MM.1S (cell line): ENCODE data around the gene ESPL1.

Experiments
- DNase-seq: peaks from one replicate; pipeline ENCODE4 v3.0.0-alpha.2; 2015
- H2AFZ ChIP-seq: fragments of 300-600 bp; sonication (generic); 2 replicates; pipeline ENCODE4 v1.6.0; 2016; ENCODE audit warnings: antibody characterized with exemption, low read length
- H3F3A ChIP-seq: fragments of 300-600 bp; sonication (generic); 2 replicates; pipeline ENCODE4 v1.6.1; 2016; ENCODE audit warnings: mild to moderate bottlenecking, antibody characterized with exemption, low read length, moderate library complexity, mixed read lengths; ENCODE audit not compliant: insufficient read depth
- H3K27ac ChIP-seq: fragments of 300-600 bp; sonication (generic); 2 replicates; pipeline ENCODE4 v1.5.1; 2016; ENCODE audit warnings: mild to moderate bottlenecking, low read length
- H3K27me3 ChIP-seq: fragments of 300-600 bp; sonication (generic); replicated peaks from 2 replicates; pipeline ENCODE4 v1.6.0; 2016; ENCODE audit warnings: low read length; ENCODE audit not compliant: insufficient read depth
- H3K36me3 ChIP-seq: fragments of 300-600 bp; sonication (generic); replicated peaks from 2 replicates; pipeline ENCODE4 v1.6.1; 2016; ENCODE audit warnings: mild to moderate bottlenecking, low read length, mixed read lengths; ENCODE audit not compliant: insufficient read depth
- H3K4me1 ChIP-seq: fragments of 300-600 bp; sonication (generic); 2 replicates; pipeline ENCODE4 v1.6.1; 2016; ENCODE audit warnings: low read length, mixed read lengths
- H3K4me2 ChIP-seq: fragments of 300-600 bp; sonication (generic); 2 replicates; pipeline ENCODE4 v1.6.0; 2016; ENCODE audit warnings: low read depth, low read length
- H3K4me3 ChIP-seq: fragments of 300-600 bp; sonication (generic); 2 replicates; pipeline ENCODE4 v1.5.1; 2016; ENCODE audit warnings: low read length, mixed read lengths
- H3K79me2 ChIP-seq: fragments of 300-600 bp; sonication (generic); 2 replicates; pipeline ENCODE4 v1.6.1; 2016; ENCODE audit warnings: mixed run types, low read length, mixed read lengths
- H3K9ac ChIP-seq: fragments of 300-600 bp; sonication (generic); 2 replicates; pipeline ENCODE4 v1.6.1; 2016; ENCODE audit warnings: low read length, mixed read lengths
- H3K9me2 ChIP-seq: fragments of 300-600 bp; sonication (generic); replicated peaks from 2 replicates; pipeline ENCODE4 v1.6.1; 2016; ENCODE audit warnings: mild to moderate bottlenecking, low read length, mixed read lengths; ENCODE audit not compliant: insufficient read depth
- H3K9me3 ChIP-seq: fragments of 300-600 bp; sonication (generic); replicated peaks from 2 replicates; pipeline ENCODE4 v1.6.1; 2016; ENCODE audit warnings: mild to moderate bottlenecking, low read length, mixed read lengths; ENCODE audit not compliant: insufficient read depth
- H4K20me1 ChIP-seq: fragments of 300-600 bp; sonication (generic); 2 replicates; pipeline ENCODE4 v1.6.1; 2016; ENCODE audit warnings: mild to moderate bottlenecking, low read length, moderate library complexity, mixed read lengths; ENCODE audit not compliant: insufficient read depth
- EZH2 ChIP-seq: fragments of 300-600 bp; sonication (generic); optimal IDR thresholded peaks from 2 replicates; pipeline ENCODE3; 2017; ENCODE audit warnings: low read depth, mild to moderate bottlenecking, antibody characterized with exemption, low read length, mixed read lengths
- EZH2phosphoT487 ChIP-seq: fragments of 300-600 bp; sonication (generic); IDR thresholded peaks from 2 replicates; pipeline ENCODE4 v1.6.1; 2018; ENCODE audit warnings: antibody characterized with exemption, low read length
- TF ChIP-seq, protein P1 (sequence below): fragments of 300-600 bp; sonication (generic); IDR thresholded peaks from 2 replicates; pipeline ENCODE4 v1.5.1; 2016; ENCODE audit warnings: antibody characterized with exemption, low read length, mixed read lengths

Gene ESPL1

GRCh38 chr12:53255996-53256395, 12.1 kb upstream of the ESPL1 start:
- TF ChIP-seq EZH2: no peak
- TF ChIP-seq, protein P1, sequence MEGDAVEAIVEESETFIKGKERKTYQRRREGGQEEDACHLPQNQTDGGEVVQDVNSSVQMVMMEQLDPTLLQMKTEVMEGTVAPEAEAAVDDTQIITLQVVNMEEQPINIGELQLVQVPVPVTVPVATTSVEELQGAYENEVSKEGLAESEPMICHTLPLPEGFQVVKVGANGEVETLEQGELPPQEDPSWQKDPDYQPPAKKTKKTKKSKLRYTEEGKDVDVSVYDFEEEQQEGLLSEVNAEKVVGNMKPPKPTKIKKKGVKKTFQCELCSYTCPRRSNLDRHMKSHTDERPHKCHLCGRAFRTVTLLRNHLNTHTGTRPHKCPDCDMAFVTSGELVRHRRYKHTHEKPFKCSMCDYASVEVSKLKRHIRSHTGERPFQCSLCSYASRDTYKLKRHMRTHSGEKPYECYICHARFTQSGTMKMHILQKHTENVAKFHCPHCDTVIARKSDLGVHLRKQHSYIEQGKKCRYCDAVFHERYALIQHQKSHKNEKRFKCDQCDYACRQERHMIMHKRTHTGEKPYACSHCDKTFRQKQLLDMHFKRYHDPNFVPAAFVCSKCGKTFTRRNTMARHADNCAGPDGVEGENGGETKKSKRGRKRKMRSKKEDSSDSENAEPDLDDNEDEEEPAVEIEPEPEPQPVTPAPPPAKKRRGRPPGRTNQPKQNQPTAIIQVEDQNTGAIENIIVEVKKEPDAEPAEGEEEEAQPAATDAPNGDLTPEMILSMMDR: no peak
- TF ChIP-seq EZH2phosphoT487: no peak
- H3K36me3 ChIP-seq: no peaks in the 10 kb centered on the region
- H3K27me3 ChIP-seq: no peaks in the 10 kb centered on the region
- H3K4me2 ChIP-seq: no peak overlapping the region
- no peaks in the 10 kb centered on the region for H3K9me3 ChIP-seq
- H3K4me3 ChIP-seq: no peak overlapping the region
- no peak for DNase-seq
- H3K79me2 ChIP-seq: peaks cover 22% of the 10 kb centered on the region
- no peaks in the 10 kb centered on the region for H3K9me2 ChIP-seq
- no peak overlapping the region for H3K27ac ChIP-seq
- H3F3A ChIP-seq: no peaks in the 10 kb centered on the region; the same call in 1 of the 2 replicates
- no peaks in the 10 kb centered on the region for H4K20me1 ChIP-seq
- no peak overlapping the region for H2AFZ ChIP-seq
- no peak overlapping the region for H3K9ac ChIP-seq
- H3K4me1 ChIP-seq: peaks cover 12% of the 10 kb centered on the region

DNA sequence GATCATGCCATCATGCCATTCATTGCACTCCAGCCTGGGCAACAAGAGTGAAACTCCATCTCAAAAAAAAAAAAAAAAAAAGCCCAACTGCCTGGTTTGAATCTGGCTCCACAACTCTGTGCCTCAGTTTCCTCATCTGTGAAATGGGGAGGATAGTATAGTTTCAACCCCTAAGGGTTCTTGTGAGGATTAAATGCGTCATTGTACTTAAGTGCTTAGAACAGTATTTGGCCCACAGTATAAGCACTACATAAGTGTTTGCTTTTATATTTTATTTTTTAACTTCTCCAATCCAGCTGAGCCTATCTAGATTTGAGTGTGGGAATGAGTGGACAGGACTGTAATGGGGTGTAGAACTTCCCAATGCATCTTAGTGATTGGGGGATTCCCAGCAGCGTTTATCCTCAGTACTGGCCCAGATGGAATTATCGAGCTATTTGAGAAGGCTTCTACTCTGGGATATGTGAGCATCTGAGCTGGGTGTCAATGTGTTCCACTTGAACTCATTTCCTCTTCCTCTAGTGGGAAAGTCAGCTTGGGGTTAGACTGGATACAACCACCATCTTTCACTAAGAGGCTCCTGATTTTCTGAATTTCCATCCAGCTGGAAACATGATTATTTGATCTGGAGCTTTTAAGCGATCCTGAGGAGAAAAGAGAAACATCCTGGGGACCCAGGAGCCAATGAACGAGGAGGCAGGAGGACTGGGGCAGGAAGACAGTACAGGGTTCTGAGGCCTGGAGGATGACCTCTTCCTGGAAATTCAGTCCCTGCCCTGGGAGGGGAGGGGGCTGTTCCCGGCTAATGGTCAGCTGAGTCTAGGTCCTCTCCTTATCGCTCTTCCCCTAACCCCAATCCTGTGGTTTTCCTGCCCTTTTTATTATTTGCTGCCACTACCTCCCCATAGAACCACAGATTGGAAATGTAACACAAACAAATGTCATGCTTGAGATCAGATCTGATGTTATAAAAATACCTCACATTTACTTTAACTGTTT, 9.3 kb upstream of the ESPL1 start:
- no peak for DNase-seq
- no peak overlapping the region for H3K4me3 ChIP-seq
- no peaks in the 10 kb centered on the region for H4K20me1 ChIP-seq
- no peak overlapping the region for H3K9ac ChIP-seq
- H3K9me3 ChIP-seq: no peaks in the 10 kb centered on the region
- no peaks in the 10 kb centered on the region for H3K4me1 ChIP-seq
- no peak overlapping the region for H2AFZ ChIP-seq
- TF ChIP-seq, protein P1: no peak
- H3K27me3 ChIP-seq: no peaks in the 10 kb centered on the region
- H3K79me2 ChIP-seq: peaks cover 4% of the 10 kb centered on the region
- no peak overlapping the region for H3K27ac ChIP-seq
- H3K4me2 ChIP-seq: no peak overlapping the region
- H3K36me3 ChIP-seq: no peaks in the 10 kb centered on the region
- H3K9me2 ChIP-seq: no peaks in the 10 kb centered on the region
- H3F3A ChIP-seq: no peaks in the 10 kb centered on the region

DNA sequence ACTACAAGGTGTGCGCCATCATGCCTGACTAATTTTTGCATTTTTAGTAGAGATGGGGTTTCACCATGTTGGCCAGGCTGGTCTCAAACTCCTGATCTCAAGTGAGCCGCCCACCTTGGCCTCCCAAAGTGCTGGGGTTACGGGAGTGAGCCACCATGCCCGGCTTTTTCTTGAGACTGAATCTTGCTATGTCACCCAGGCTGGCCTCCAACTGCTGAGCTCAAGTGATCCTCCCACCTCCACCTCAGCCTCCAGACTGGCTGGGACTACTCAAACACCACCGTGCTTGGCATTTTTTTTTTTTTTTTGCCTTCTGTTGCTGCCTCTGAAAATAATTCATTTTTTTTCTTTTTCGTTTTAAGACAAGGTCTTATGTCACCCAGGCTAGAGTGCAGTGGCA, 8.2 kb upstream of the ESPL1 start:
- Histone ChIP-seq H3K27me3 (no peaks in the 10 kb centered on the region), H3K27ac (no peak overlapping the region)

More for the DNA sequence above, 8.2 kb upstream of the ESPL1 start:
- TF ChIP-seq EZH2phosphoT487 (no peak), EZH2 (no peak)
- TF ChIP-seq, protein P1: no peak
- Histone ChIP-seq H3K9me3 (no peaks in the 10 kb centered on the region), H2AFZ (no peak overlapping the region), H3K36me3 (no peaks in the 10 kb centered on the region), H3K9me2 (no peaks in the 10 kb centered on the region), H3K4me1 (no peaks in the 10 kb centered on the region), H3K4me3 (no peak overlapping the region), H3F3A (no peaks in the 10 kb centered on the region), H3K4me2 (no peak overlapping the region), H3K9ac (no peak overlapping the region), H4K20me1 (no peaks in the 10 kb centered on the region), H3K79me2 (no peaks in the 10 kb centered on the region)
- DNase-seq: no peak
